ENCODE measurements around the gene COPS3.
A peak's percentile ranks its signal among the peaks of the same experiment; 100 is the strongest.
"Not testable (repeated sequence)": the region's sequence is repeated elsewhere in the genome, so short reads cannot be mapped to it uniquely, and the experiment has no call there.

The COPS3 gene

DNA sequence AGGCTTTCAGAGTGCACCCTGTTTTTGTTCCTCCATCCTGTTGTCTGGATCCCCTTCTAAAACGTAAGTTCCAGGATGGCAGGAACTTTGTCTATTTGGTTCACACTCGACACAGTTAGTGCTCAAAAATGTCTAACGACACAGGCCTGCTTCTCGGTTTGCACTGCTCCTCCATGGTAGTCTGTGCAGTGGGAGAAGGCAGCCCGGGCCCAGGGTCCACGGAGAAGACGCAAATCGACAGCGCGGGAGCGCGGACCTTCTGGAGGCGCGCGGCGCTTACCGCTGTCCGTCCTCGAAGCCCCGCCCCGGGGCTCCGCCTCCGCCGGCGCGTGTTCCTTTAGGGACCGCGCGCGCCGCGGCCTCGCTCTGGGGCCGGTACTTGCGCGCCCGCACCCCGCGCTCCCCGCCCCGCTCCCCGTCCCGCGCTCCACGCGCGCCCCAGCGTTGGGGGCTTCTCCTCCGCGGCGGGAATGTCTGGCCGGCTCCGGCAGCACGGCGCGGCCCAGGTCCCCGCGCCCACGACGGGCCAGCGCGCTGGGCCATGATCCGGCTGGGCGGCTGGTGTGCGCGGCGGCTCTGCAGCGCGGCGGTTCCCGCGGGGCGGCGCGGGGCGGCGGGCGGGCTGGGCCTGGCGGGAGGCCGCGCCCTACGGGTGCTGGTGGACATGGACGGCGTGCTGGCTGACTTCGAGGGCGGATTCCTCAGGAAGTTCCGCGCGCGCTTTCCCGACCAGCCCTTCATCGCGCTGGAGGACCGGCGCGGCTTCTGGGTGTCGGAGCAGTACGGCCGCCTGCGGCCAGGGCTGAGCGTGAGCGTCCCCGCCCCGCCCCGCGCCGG is 22.2 kb upstream of the COPS3 start, which contains the start of gene NT5M:
TSS of gene NT5M (plus strand) at position 364 of the 837 bp plus-strand sequence. CDS start at position 542, 178 bp downstream.
- peak; percentile 23 to 43 for DNase-seq (ENCODE audit: low read depth in 2 of 2, low spot score in 1 of 2)

GRCh38 chr17:17301659-17302058 is 20.6 kb upstream of the COPS3 start:
- not testable (repeated sequence) for DNase-seq (ENCODE audit: low read depth in 2 of 2, low spot score in 1 of 2)

DNA sequence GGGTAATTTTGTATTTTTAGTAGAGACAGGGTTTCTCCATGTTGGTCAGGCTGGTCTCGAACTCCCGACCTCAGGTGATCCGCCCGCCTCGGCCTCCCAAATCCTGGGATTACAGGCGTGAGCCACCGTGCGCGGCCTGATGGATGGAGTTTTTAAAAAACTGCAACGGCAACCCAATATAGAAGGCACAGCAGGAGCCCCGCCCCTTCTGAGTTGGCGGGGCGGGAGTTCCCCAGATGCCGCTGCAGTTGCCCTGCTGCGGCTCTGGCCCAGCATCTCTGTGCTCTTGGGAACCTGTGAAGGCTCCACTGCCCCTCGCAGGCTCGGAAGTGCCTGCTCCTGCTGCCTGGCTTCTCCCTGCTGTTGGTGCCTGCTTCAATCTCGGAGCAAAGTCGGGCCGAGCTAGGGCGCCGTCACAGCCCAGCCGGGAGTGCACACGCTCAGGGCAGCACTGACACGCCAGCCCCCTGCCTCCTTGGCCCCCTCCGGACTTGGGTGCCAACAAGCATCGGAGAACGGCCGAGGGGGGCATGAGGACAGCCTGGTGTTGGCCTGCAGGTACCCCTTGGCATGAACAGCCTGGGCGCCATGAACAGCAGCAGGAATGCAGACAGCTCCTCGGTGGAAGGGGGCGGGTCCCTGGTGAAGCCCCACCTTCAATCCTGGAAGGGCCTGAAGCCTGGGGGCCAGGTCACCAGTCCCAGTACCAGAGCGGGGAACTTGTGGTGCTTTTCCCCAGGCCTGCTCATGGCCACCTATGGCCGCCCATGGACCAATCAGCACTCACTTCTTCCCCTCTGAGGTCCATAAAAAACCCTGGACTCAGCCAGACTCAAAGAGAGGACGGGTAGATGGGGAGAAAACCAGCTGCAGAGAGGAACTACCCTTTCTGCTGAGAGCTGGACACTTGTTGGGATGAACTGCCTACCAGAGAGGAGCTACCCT is 19.9 kb upstream of the COPS3 start:
- no peak for DNase-seq (ENCODE audit: low read depth in 2 of 2, low spot score in 1 of 2)

DNA sequence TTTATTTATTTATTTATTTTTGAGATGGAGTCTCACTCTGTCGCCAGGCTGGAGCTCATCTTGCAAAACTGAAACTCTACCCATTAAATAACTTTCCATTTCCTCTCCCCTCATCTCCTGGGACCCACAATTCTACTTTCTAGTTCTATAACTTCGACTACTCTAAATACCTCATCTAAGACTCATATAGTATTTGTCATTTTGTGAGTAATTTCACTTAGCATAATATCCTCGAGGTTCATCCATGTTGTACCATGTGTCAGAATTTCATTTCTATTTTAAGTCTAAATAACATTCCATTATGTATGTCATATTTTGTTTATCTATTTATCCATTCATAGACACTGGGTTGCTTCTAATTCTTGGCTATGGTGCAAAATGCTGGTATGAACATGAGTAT is 17.1 kb upstream of the COPS3 start:
- no peak for DNase-seq (ENCODE audit: low read depth in 2 of 2, low spot score in 1 of 2)

DNA sequence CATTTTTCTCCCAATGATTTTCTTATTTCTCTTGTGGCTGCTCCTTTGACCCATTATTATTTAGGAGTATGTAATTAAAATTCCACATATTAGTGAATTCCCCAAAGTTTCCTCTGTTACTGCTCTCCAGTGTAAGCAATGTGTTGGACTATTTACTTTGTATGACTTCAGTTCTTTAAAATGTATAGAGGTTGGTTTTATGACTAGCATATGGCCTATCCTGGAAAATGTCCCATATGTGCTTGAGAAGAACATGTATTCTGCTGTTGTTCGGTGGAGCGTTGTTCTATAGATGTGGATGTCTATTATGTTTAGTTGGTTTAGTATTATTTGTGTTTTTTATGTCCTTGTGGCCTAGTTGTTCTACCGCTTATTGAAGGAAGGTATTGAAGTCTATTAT is 16.2 kb upstream of the COPS3 start:
- DNase-seq (ENCODE audit: low read depth in 2 of 2, low spot score in 1 of 2): no peak

GRCh38 chr17:17295141-17295540 is 14.1 kb upstream of the COPS3 start:
- no peak for DNase-seq (ENCODE audit: low read depth in 2 of 2, low spot score in 1 of 2)

DNA sequence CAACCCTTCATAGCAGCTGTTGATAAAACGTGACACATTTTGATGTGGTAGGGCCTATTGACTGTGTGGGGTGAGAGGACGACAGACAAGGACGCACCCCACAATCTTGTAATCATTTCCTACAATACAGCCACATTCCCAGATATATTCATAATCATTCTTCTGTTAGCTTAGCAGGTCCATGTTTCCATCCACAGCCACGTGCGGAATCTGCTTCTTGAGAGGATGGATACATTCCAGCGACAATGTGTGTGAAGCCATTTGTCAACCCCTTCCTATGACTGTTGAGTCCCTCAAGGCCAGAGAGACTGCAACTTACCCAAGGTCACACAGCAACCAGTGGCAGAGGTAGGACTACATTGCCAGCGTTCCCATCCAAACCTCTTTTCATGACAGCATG is 8.7 kb upstream of the COPS3 start:
- no peak for DNase-seq (ENCODE audit: low read depth in 2 of 2, low spot score in 1 of 2)

DNA sequence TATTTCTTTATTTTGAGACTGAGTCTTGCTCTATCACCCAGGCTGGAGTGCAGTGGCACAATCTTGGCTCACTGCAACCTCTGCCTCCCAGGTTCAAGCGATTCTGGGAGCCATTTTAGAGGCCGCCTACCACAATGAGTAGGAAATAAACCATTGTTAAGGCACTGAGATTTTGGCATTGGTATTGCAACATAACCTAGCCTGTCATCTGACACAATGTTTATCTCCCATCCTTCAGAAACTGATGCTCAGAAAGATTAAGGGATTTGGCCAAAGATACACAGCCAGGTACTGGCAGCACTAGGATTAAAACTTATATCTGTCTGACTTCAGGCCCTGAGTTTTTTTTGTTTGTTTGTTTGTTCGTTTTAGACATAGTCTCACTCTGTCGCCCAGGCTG is 8.0 kb upstream of the COPS3 start:
- DNase-seq (ENCODE audit: low read depth in 2 of 2, low spot score in 1 of 2): no peak

DNA sequence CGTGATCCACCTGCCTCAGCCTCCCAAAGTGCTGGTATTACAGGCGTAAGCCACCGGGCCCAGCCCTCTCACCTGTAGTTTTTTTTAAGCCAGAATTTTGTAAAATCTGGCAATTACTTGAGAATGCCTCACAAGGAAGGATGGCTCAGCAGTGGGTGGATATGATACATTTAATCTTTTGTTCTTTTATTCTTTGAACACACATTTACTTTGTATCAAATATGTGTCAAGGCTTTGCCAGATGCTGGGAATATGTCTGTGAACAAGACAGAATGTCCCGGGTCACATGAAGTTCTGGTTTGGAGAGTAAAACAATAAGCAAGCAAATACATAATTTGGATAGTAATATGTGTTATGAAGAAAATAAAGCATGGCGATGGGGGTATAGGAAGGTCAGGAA is 4.9 kb upstream of the COPS3 start:
- no peak for DNase-seq (ENCODE audit: low read depth in 2 of 2, low spot score in 1 of 2)

GRCh38 chr17:17279316-17279715 is 1.7 kb downstream of the COPS3 start:
- DNase-seq (ENCODE audit: low read depth in 2 of 2, low spot score in 1 of 2): no peak

DNA sequence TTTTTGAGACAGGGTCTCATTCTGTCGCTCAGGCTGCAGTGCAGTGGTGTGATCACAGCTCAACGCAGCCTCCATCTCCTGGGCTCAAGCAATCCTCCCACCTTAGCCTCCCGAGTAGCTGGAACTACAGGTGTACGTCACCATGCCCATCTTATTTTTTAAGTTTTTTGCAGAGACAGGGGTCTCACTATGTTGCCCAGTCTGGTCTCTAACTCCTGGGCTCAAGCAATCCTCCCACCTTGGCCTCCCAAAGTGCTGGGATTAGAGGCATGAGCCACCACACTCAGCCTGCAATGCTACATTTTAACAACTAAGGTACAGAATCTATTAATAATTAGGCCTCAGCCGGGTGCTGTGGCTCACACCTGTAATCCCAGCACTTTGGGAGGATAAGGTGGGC is 3.6 kb downstream of the COPS3 start:
- DNase-seq (ENCODE audit: low read depth in 2 of 2, low spot score in 1 of 2): not testable (repeated sequence)

GRCh38 chr17:17275971-17276370 is 5.1 kb downstream of the COPS3 start:
- DNase-seq (ENCODE audit: low read depth in 2 of 2, low spot score in 1 of 2): no peak

DNA sequence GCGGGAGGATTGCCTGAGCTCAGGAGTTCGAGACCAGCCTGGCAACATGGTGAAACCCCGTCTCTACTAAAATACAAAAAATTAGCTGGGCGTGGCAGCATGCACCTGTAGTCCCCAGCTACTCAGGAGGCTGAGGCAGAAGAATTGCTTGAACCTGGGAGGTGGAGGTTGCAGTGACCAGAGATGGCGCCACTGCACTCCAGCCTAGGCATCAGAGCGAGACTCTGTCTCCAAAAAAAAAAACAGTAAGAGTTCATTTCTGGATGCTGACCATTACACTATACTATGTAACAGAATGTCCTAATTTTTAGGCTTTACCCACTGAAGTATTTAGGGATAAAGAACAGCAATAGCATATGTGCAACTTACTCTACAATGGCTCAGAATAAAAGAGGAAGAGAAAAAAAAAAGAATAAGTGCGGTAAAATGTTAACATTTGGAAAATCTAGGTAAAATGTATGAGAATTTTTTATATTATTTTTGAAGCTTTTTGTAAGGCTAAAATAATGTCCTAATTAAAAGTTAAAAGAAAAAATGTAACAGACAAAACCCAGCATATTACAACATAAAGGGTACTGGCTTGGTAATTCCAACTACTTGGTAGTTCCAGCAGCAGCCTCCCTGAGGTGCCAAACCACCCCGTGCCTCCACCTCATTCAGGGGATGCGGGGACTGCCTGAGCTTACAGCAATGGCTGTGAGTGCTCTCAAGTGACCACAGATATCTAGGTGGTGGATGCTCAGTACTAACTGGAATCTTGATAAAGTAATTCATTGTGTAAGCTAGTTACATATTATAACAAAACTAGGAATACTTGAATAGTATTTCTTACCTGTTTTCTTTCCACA is 10.9 kb downstream of the COPS3 start:
- DNase-seq (ENCODE audit: low read depth in 2 of 2, low spot score in 1 of 2): no peak

GRCh38 chr17:17264430-17264829 is 16.6 kb downstream of the COPS3 start:
- DNase-seq (ENCODE audit: low read depth in 2 of 2, low spot score in 1 of 2): no peak

DNA sequence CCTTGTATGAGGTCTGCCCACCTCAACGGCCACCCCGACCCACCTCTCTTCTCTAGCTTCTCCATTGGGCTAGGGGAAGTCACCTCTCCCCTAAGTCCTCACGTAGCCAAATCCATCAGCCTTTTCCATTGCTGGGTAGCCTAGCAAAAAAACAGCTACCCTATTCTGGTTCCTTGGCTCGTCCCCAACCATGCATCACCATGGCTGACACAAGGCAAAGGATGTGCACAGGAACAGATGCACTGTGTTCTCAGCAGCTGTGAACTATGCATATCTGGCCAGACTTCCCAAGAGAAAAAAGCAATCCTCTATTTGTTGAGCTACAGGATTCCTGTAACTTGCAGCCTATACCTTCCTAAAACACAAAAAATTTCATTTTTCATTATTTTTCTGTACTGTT is 22.0 kb downstream of the COPS3 start:
- no peak for DNase-seq (ENCODE audit: low read depth in 2 of 2, low spot score in 1 of 2)

DNA sequence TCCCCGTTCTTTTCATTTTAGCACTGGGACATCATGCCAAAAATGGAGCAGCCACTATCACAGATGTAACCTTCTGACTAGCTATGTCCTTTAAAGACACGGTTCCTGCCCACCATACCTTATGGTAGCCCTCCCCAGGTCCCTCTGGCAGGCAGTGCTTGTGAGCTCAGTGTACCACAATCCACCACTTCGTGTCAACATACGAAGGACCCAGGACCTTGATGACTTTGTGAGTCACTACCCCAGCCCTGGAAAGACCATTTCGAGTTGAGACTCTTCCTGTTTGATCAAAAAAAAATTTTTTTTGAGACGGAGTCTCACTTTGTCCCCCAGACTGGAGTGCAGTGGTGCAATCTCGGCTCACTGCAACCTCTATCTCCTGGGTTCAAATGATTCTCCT is 23.0 kb downstream of the COPS3 start:
- no peak for DNase-seq (ENCODE audit: low read depth in 2 of 2, low spot score in 1 of 2)

DNA sequence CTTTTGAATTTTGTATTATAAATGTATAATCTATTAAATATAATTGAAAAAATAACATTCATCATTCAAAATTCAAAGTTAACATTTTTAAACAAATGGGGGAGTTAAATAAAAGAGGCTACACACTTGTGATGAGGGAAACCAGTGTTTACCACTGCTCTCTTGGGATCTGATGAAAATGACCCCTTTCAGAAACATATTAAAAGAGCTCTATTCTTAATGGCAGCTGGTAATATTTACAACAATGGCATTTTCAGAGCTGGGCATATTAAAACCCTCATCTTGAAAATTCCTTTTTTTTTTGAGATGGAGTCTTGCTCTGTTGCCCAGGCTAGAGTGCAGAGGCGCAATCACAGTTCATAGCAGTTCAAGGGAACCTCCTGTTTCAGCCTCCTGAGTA is 24.7 kb downstream of the COPS3 start:
- DNase-seq (ENCODE audit: low read depth in 2 of 2, low spot score in 1 of 2): no peak

- DNase-seq (ENCODE audit: low read depth in 2 of 2, low spot score in 1 of 2): not testable (repeated sequence)
Measured at GRCh38 chr17:17255689-17256088, 25.4 kb downstream of the COPS3 start.

DNA sequence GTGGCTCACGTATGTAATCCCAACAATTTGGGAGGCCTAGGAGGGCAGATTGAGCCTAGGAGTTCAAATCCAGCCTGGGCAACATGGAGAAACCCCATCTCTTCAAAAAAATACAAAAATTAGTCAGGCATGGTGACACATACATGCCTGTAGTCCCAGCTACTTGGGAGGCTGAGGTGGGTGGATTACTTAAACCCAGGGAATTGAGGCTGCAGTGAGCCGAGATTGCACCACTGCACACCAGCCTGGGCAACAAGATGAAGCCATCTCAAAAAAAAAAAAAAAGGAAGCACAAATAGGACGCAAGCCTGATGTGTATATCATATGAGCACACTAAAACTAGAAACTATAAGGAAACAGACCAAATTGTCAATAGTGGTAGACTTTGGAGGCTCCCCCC is 27.0 kb downstream of the COPS3 start:
- DNase-seq (ENCODE audit: low read depth in 2 of 2, low spot score in 1 of 2): no peak

GRCh38 chr17:17253406-17253805 is 27.6 kb downstream of the COPS3 start:
- no peak for DNase-seq (ENCODE audit: low read depth in 2 of 2, low spot score in 1 of 2)

GRCh38 chr17:17252149-17252661 is 28.8 kb downstream of the COPS3 start:
- DNase-seq (ENCODE audit: low read depth in 2 of 2, low spot score in 1 of 2): no peak
